ENCODE measurements around the gene RCN2.
"Not testable (repeated sequence)": the region's sequence is repeated elsewhere in the genome, so short reads cannot be mapped to it uniquely, and the experiment has no call there.

RCN2 gene

GRCh38 chr15:76932135-76932966 lies 802 bp downstream of the RCN2 start:
- no peak for DNase-seq (ENCODE audit: low read depth in 2 of 3, low spot score in 1 of 3)

- DNase-seq (ENCODE audit: low read depth in 2 of 3, low spot score in 1 of 3): no peak
These were observed 4.1 kb downstream of the RCN2 start for GRCh38 chr15:76935620-76936019.

GRCh38 chr15:76936671-76937070 lies 5.1 kb downstream of the RCN2 start:
- no peak for DNase-seq (ENCODE audit: low read depth in 2 of 3, low spot score in 1 of 3)

GRCh38 chr15:76938752-76939151 lies 7.2 kb downstream of the RCN2 start:
- DNase-seq (ENCODE audit: low read depth in 2 of 3, low spot score in 1 of 3): no peak

GRCh38 chr15:76939715-76940114 lies 8.2 kb downstream of the RCN2 start:
- DNase-seq (ENCODE audit: low read depth in 2 of 3, low spot score in 1 of 3): no peak

GRCh38 chr15:76941636-76942035 lies 10.1 kb downstream of the RCN2 start:
- no peak for DNase-seq (ENCODE audit: low read depth in 2 of 3, low spot score in 1 of 3)

- no peak for DNase-seq (ENCODE audit: low read depth in 2 of 3, low spot score in 1 of 3)
These were observed 10.8 kb downstream of the RCN2 start for GRCh38 chr15:76942331-76942730.

- no peak for DNase-seq (ENCODE audit: low read depth in 2 of 3, low spot score in 1 of 3)
These were observed 14.0 kb downstream of the RCN2 start for GRCh38 chr15:76945494-76946093.

- DNase-seq (ENCODE audit: low read depth in 2 of 3, low spot score in 1 of 3): no peak
These were observed 15.9 kb downstream of the RCN2 start for GRCh38 chr15:76947454-76947853.

GRCh38 chr15:76951220-76951619 lies 19.7 kb downstream of the RCN2 start:
- DNase-seq (ENCODE audit: low read depth in 2 of 3, low spot score in 1 of 3): no peak

GRCh38 chr15:76953913-76954312 lies 22.4 kb downstream of the RCN2 start:
- DNase-seq (ENCODE audit: low read depth in 2 of 3, low spot score in 1 of 3): no peak

GRCh38 chr15:76954744-76955143 lies 23.2 kb downstream of the RCN2 start:
- no peak for DNase-seq (ENCODE audit: low read depth in 2 of 3, low spot score in 1 of 3)

GRCh38 chr15:76961268-76962011 lies 29.9 kb downstream of the RCN2 start:
- DNase-seq (ENCODE audit: low read depth in 2 of 3, low spot score in 1 of 3): no peak

GRCh38 chr15:76962337-76963013 lies 30.9 kb downstream of the RCN2 start:
- no peak for DNase-seq (ENCODE audit: low read depth in 2 of 3, low spot score in 1 of 3)

- no peak for DNase-seq (ENCODE audit: low read depth in 2 of 3, low spot score in 1 of 3)
These were observed 32.0 kb downstream of the RCN2 start for GRCh38 chr15:76963596-76963995.

GRCh38 chr15:76964157-76964556 lies 32.6 kb downstream of the RCN2 start:
- DNase-seq (ENCODE audit: low read depth in 2 of 3, low spot score in 1 of 3): no peak

GRCh38 chr15:76966051-76966450 lies 34.5 kb downstream of the RCN2 start:
- DNase-seq (ENCODE audit: low read depth in 2 of 3, low spot score in 1 of 3): not testable (repeated sequence)

- no peak for DNase-seq (ENCODE audit: low read depth in 2 of 3, low spot score in 1 of 3)
These were observed 35.5 kb downstream of the RCN2 start for GRCh38 chr15:76967067-76967466.

GRCh38 chr15:76968306-76968705 lies 36.8 kb downstream of the RCN2 start:
- no peak for DNase-seq (ENCODE audit: low read depth in 2 of 3, low spot score in 1 of 3)

GRCh38 chr15:76972389-76973361 lies 41.1 kb downstream of the RCN2 start:
- no peak for DNase-seq (ENCODE audit: low read depth in 2 of 3, low spot score in 1 of 3)

All from stimulated activated CD4-positive, alpha-beta T cell treated with anti-CD3 and anti-CD28 coated beads, Interleukin-12 subunit alpha, Interleukin-12 subunit beta, amount 100 ng/mL, for 48 hours (primary cell).